Progenitor cell of endocrine pancreas (in vitro differentiated cells): ENCODE data around the gene RAD51B. TPM values are rescaled to one million over a fixed set of nuclear protein-coding genes. Genes with fewer than 3 reads are reported as not detected.
A peak's percentile ranks its signal among the peaks of the same experiment; 100 is the strongest.

Experiments
- DNase-seq: peaks from one replicate; pipeline ENCODE4 v3.0.0; 2021; ENCODE audit warnings: low spot score; ENCODE audit not compliant: unreplicated experiment
- H3K27ac Mint-ChIP-seq: 2 replicates; pipeline ENCODE4 v1.8.0; 2021; ENCODE audit warnings: mild to moderate bottlenecking, moderate library complexity, mixed read lengths
- H3K27me3 Mint-ChIP-seq: 2 replicates; pipeline ENCODE4 v1.8.0; 2021; ENCODE audit warnings: mixed read lengths
- H3K36me3 Mint-ChIP-seq: 2 replicates; pipeline ENCODE4 v1.8.0; 2022; ENCODE audit warnings: mixed read lengths; ENCODE audit not compliant: insufficient read depth
- H3K4me1 Mint-ChIP-seq: 2 replicates; pipeline ENCODE4 v1.8.0; 2021; ENCODE audit warnings: low read depth, mixed read lengths
- H3K4me3 Mint-ChIP-seq: 2 replicates; pipeline ENCODE4 v1.8.0; 2021; ENCODE audit warnings: low read depth, mild to moderate bottlenecking, moderate library complexity, mixed read lengths
- H3K9me3 Mint-ChIP-seq: 2 replicates; pipeline ENCODE4 v1.8.0; 2021; ENCODE audit warnings: low read depth, mixed read lengths
- CTCF ChIP-seq: fragments of 200-600 bp; sonication (generic); IDR thresholded peaks from one replicate; pipeline ENCODE4 v1.5.0; 2021; ENCODE audit warnings: antibody characterized with exemption, mild to moderate bottlenecking; ENCODE audit not compliant: unreplicated experiment
- total RNA-seq: library from RNA; stranded (reverse); gene quantifications from 2 replicates; pipeline ENCODE4 v1.2.1, GENCODE V29; 2021

Gene RAD51B
- total RNA-seq, 1 donor from 2014 or later, result 24.7 TPM

- no peak for DNase-seq
- H3K27ac Mint-ChIP-seq, result no peak overlapping the region
- no peaks in the 10 kb centered on the region for H3K27me3 Mint-ChIP-seq
- peaks cover 1% of the 10 kb centered on the region for H3K36me3 Mint-ChIP-seq
- TF ChIP-seq CTCF, result no peak
- H3K4me1 Mint-ChIP-seq, result peaks cover 5% of the 10 kb centered on the region
- H3K4me3 Mint-ChIP-seq, result no peak overlapping the region
- H3K9me3 Mint-ChIP-seq, result peaks cover 3% of the 10 kb centered on the region
Observed at GRCh38 chr14:68420350-68420749, 600.8 kb downstream of the RAD51B start.

GRCh38 chr14:68421116-68421515 lies 601.5 kb downstream of the RAD51B start:
- DNase-seq, result no peak
- TF ChIP-seq CTCF, result no peak
- H3K4me1 Mint-ChIP-seq, result peaks cover 3% of the 10 kb centered on the region
- H3K36me3 Mint-ChIP-seq, result peaks cover 1% of the 10 kb centered on the region
- no peaks in the 10 kb centered on the region for H3K27me3 Mint-ChIP-seq
- H3K9me3 Mint-ChIP-seq, result peaks cover 5% of the 10 kb centered on the region
- no peak overlapping the region for H3K27ac Mint-ChIP-seq
- no peak overlapping the region for H3K4me3 Mint-ChIP-seq

- peaks cover 8% of the 10 kb centered on the region for H3K9me3 Mint-ChIP-seq
- TF ChIP-seq CTCF, result no peak
- H3K27me3 Mint-ChIP-seq, result no peaks in the 10 kb centered on the region
- peaks cover 1% of the 10 kb centered on the region for H3K36me3 Mint-ChIP-seq
- H3K4me1 Mint-ChIP-seq, result peaks cover 1% of the 10 kb centered on the region
- H3K27ac Mint-ChIP-seq, result peak overlapping the region; percentile 6
- DNase-seq, result no peak
- H3K4me3 Mint-ChIP-seq, result no peak overlapping the region
Observed at GRCh38 chr14:68423686-68424085, 604.1 kb downstream of the RAD51B start.

- no peaks in the 10 kb centered on the region for H3K27me3 Mint-ChIP-seq
- H3K4me1 Mint-ChIP-seq, result peaks cover 1% of the 10 kb centered on the region
- no peak overlapping the region for H3K27ac Mint-ChIP-seq
- DNase-seq, result no peak
- TF ChIP-seq CTCF, result no peak
- H3K4me3 Mint-ChIP-seq, result no peak overlapping the region
- peaks cover 8% of the 10 kb centered on the region for H3K9me3 Mint-ChIP-seq
- H3K36me3 Mint-ChIP-seq, result peaks cover 4% of the 10 kb centered on the region
Observed at GRCh38 chr14:68424443-68425172, 605.0 kb downstream of the RAD51B start.

- Mint-ChIP-seq H3K9me3 (peaks cover 12% of the 10 kb centered on the region), H3K27ac (no peak overlapping the region), H3K4me1 (peaks cover 1% of the 10 kb centered on the region), H3K27me3 (no peaks in the 10 kb centered on the region), H3K4me3 (no peak overlapping the region), H3K36me3 (peaks cover 8% of the 10 kb centered on the region)
- DNase-seq, result no peak
- TF ChIP-seq CTCF, result no peak
Observed at GRCh38 chr14:68426661-68427549, 607.3 kb downstream of the RAD51B start.
